ENCODE data around the gene SBF1.
"Not testable (repeated sequence)": the region's sequence is repeated elsewhere in the genome, so short reads cannot be mapped to it uniquely, and the experiment has no call there.

SBF1 gene

GRCh38 chr22:50474710-50475651, at the start of gene SBF1:
Gene SBF1 (minus strand): TSS chr22:50475035. CDS start chr22:50474840, 195 bp downstream.
- no peaks in the 10 kb centered on the region for H3K9me3 ChIP-seq (ENCODE audit: control insufficient read depth, low read depth, low read length)
- no peaks in the 10 kb centered on the region for H3K36me3 ChIP-seq (ENCODE audit: control insufficient read depth, low read depth, low read length)
- H3K9ac ChIP-seq (ENCODE audit: low read length): peak within 1 kb of the TSS; percentile 39
- no peak within 1 kb of the TSS for H3K27ac ChIP-seq (ENCODE audit: low read length)
- H3K4me1 ChIP-seq (ENCODE audit: control insufficient read depth, low read depth, low read length): peaks cover 11% of the 10 kb centered on the region
- H3K27me3 ChIP-seq (ENCODE audit: control insufficient read depth, insufficient read depth, low read length): peaks cover 8% of the 10 kb centered on the region
- H3K4me3 ChIP-seq (ENCODE audit: low read length): peak within 1 kb of the TSS; percentile 64

DNA sequence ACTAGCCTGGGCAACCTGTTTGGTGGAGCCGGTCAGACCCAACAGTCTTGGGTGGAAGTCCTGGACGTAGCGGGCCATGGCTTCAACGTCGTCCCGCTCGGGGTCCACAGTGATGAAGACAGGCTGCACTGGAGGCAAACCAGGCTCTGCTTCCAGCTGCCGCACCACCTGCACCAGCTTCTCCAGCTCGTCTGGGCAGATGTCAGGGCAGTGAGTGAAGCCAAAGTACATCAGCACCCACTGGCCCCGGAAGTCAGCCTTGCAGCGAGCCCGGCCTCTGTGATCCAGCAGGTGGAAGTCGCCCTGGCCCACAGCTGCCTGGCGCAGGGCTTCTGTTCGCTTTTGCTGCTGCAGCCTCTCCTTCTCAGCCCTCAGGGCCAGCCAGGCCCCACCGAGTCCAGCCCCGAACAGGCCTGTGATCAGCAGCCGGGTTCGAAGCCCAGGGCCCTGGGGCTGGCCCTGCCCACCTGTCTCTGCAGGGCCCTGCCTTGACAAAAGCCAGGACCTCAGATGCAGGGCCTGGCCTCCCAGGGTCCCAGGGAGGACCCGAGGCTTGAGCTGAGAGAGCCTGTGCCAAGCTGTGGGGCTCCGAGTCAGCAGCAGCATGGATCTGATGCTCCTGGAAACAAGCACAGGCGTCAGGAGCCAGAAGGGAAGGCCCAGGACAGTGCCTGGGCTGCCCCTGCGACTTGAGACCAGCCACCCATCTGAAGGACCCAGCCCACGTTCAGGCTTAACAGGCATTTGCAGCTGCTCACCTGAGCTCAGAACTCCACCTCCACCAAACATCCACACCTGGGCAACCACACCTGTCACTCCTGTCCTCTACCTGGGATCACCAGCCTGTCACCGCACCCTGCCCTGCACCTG, 49.2 kb upstream of the SBF1 start:
- H3K4me1 ChIP-seq (ENCODE audit: control insufficient read depth, low read depth, low read length): peaks cover 3% of the 10 kb centered on the region
- peaks cover 29% of the 10 kb centered on the region for H3K36me3 ChIP-seq (ENCODE audit: control insufficient read depth, low read depth, low read length)
- peak overlapping the region; percentile 75 for H3K4me3 ChIP-seq (ENCODE audit: low read length)
- H3K27me3 ChIP-seq (ENCODE audit: control insufficient read depth, insufficient read depth, low read length): peaks cover 27% of the 10 kb centered on the region
- no peak overlapping the region for H3K9ac ChIP-seq (ENCODE audit: low read length)
- H3K9me3 ChIP-seq (ENCODE audit: control insufficient read depth, low read depth, low read length): no peaks in the 10 kb centered on the region
- H3K27ac ChIP-seq (ENCODE audit: low read length): no peak overlapping the region

DNA sequence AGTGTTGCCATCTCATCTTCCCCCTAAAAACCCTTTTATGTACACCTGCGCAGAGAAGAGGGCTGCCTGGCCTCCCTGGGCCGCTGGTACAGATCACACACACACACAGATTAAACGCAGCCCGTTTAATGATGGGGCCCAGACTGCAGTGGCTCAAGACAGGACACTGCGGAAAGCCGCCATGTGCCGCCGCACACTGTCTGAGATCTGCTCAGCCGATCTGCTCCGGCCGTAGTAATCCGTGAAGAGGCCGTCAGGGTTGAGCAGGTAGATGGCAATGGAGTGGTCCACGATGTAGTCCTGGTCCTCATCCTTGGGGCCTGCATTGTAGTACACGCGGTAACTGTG, 48.6 kb upstream of the SBF1 start:
- Histone ChIP-seq H3K27ac (ENCODE audit: low read length) (no peak overlapping the region), H3K4me1 (ENCODE audit: control insufficient read depth, low read depth, low read length) (peaks cover 3% of the 10 kb centered on the region), H3K27me3 (ENCODE audit: control insufficient read depth, insufficient read depth, low read length) (peaks cover 20% of the 10 kb centered on the region), H3K9ac (ENCODE audit: low read length) (no peak overlapping the region), H3K9me3 (ENCODE audit: control insufficient read depth, low read depth, low read length) (no peaks in the 10 kb centered on the region), H3K4me3 (ENCODE audit: low read length) (no peak overlapping the region), H3K36me3 (ENCODE audit: control insufficient read depth, low read depth, low read length) (peaks cover 33% of the 10 kb centered on the region)

DNA sequence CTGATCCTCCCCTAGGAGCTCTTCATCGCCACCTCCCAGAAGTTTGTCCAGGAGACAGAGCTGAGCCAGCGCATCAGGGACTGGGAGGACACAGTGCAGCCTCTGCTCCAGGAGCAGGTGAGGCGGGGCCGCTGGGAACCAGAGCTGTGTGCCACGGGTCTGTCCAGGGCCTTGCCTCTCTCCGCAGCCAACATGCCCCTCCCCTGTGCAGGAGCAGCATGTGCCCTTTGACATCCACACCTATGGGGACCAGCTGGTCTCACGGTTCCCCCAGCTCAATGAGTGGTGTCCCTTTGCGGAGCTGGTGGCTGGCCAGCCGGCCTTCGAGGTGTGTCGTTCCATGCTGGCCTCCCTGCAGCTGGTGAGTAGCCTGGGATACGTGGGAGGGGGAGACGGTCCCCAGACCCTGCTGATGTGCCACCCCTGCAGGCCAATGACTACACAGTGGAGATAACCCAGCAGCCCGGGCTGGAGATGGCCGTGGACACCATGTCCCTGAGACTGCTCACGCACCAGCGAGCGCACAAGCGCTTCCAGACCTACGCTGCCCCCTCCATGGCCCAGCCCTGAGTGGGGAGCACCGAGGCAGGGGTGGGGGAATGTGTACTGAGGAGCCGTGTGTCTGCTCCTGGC, 48.1 kb upstream of the SBF1 start:
- Histone ChIP-seq H3K27ac (ENCODE audit: low read length) (no peak overlapping the region), H3K36me3 (ENCODE audit: control insufficient read depth, low read depth, low read length) (peaks cover 37% of the 10 kb centered on the region), H3K27me3 (ENCODE audit: control insufficient read depth, insufficient read depth, low read length) (peaks cover 15% of the 10 kb centered on the region), H3K9me3 (ENCODE audit: control insufficient read depth, low read depth, low read length) (no peaks in the 10 kb centered on the region), H3K9ac (ENCODE audit: low read length) (no peak overlapping the region), H3K4me3 (ENCODE audit: low read length) (no peak overlapping the region), H3K4me1 (ENCODE audit: control insufficient read depth, low read depth, low read length) (peaks cover 3% of the 10 kb centered on the region)

- Histone ChIP-seq H3K36me3 (ENCODE audit: control insufficient read depth, low read depth, low read length) (peaks cover 40% of the 10 kb centered on the region), H3K4me3 (ENCODE audit: low read length) (no peak overlapping the region), H3K4me1 (ENCODE audit: control insufficient read depth, low read depth, low read length) (peaks cover 3% of the 10 kb centered on the region), H3K9me3 (ENCODE audit: control insufficient read depth, low read depth, low read length) (no peaks in the 10 kb centered on the region), H3K27ac (ENCODE audit: low read length) (no peak overlapping the region), H3K9ac (ENCODE audit: low read length) (no peak overlapping the region), H3K27me3 (ENCODE audit: control insufficient read depth, insufficient read depth, low read length) (peaks cover 9% of the 10 kb centered on the region)
These were observed 47.5 kb upstream of the SBF1 start for GRCh38 chr22:50522208-50522805.

GRCh38 chr22:50521710-50522109, 46.9 kb upstream of the SBF1 start:
- Histone ChIP-seq H3K27ac (ENCODE audit: low read length) (no peak overlapping the region), H3K4me1 (ENCODE audit: control insufficient read depth, low read depth, low read length) (peaks cover 2% of the 10 kb centered on the region), H3K4me3 (ENCODE audit: low read length) (no peak overlapping the region), H3K27me3 (ENCODE audit: control insufficient read depth, insufficient read depth, low read length) (peaks cover 3% of the 10 kb centered on the region), H3K9ac (ENCODE audit: low read length) (no peak overlapping the region), H3K36me3 (ENCODE audit: control insufficient read depth, low read depth, low read length) (peaks cover 41% of the 10 kb centered on the region), H3K9me3 (ENCODE audit: control insufficient read depth, low read depth, low read length) (no peaks in the 10 kb centered on the region)

GRCh38 chr22:50520826-50521453, 46.1 kb upstream of the SBF1 start:
- H3K9me3 ChIP-seq (ENCODE audit: control insufficient read depth, low read depth, low read length): no peaks in the 10 kb centered on the region
- no peaks in the 10 kb centered on the region for H3K4me1 ChIP-seq (ENCODE audit: control insufficient read depth, low read depth, low read length)
- H3K36me3 ChIP-seq (ENCODE audit: control insufficient read depth, low read depth, low read length): peaks cover 45% of the 10 kb centered on the region
- no peak overlapping the region for H3K9ac ChIP-seq (ENCODE audit: low read length)
- H3K27me3 ChIP-seq (ENCODE audit: control insufficient read depth, insufficient read depth, low read length): no peaks in the 10 kb centered on the region
- H3K4me3 ChIP-seq (ENCODE audit: low read length): no peak overlapping the region
- H3K27ac ChIP-seq (ENCODE audit: low read length): no peak overlapping the region

GRCh38 chr22:50520184-50520583, 45.3 kb upstream of the SBF1 start:
- not testable (repeated sequence) for H3K9ac ChIP-seq (ENCODE audit: low read length); H3K27me3 ChIP-seq (ENCODE audit: control insufficient read depth, insufficient read depth, low read length); H3K4me1 ChIP-seq (ENCODE audit: control insufficient read depth, low read depth, low read length); H3K4me3 ChIP-seq (ENCODE audit: low read length); H3K27ac ChIP-seq (ENCODE audit: low read length); H3K9me3 ChIP-seq (ENCODE audit: control insufficient read depth, low read depth, low read length)
- H3K36me3 ChIP-seq (ENCODE audit: control insufficient read depth, low read depth, low read length): peaks cover 45% of the 10 kb centered on the region

GRCh38 chr22:50519151-50519550, 44.3 kb upstream of the SBF1 start:
- no peaks in the 10 kb centered on the region for H3K9me3 ChIP-seq (ENCODE audit: control insufficient read depth, low read depth, low read length)
- H3K27ac ChIP-seq (ENCODE audit: low read length): no peak overlapping the region
- H3K4me3 ChIP-seq (ENCODE audit: low read length): no peak overlapping the region
- H3K4me1 ChIP-seq (ENCODE audit: control insufficient read depth, low read depth, low read length): no peaks in the 10 kb centered on the region
- no peaks in the 10 kb centered on the region for H3K27me3 ChIP-seq (ENCODE audit: control insufficient read depth, insufficient read depth, low read length)
- H3K36me3 ChIP-seq (ENCODE audit: control insufficient read depth, low read depth, low read length): peaks cover 45% of the 10 kb centered on the region
- H3K9ac ChIP-seq (ENCODE audit: low read length): no peak overlapping the region

- Histone ChIP-seq H3K27me3 (ENCODE audit: control insufficient read depth, insufficient read depth, low read length) (no peaks in the 10 kb centered on the region), H3K27ac (ENCODE audit: low read length) (no peak overlapping the region), H3K9ac (ENCODE audit: low read length) (no peak overlapping the region), H3K4me3 (ENCODE audit: low read length) (no peak overlapping the region), H3K36me3 (ENCODE audit: control insufficient read depth, low read depth, low read length) (peaks cover 45% of the 10 kb centered on the region), H3K4me1 (ENCODE audit: control insufficient read depth, low read depth, low read length) (no peaks in the 10 kb centered on the region), H3K9me3 (ENCODE audit: control insufficient read depth, low read depth, low read length) (no peaks in the 10 kb centered on the region)
These were observed 43.8 kb upstream of the SBF1 start for GRCh38 chr22:50518606-50519005.
